ENCODE data around the gene SRGAP1. TPM values are rescaled to one million over a fixed set of nuclear protein-coding genes. Genes with fewer than 3 reads are reported as not detected.

Gene SRGAP1
- total RNA-seq, 2 experiments from 2014 or later = not detected

GRCh38 chr12:64082116-64082515 is 237.6 kb downstream of the SRGAP1 start:
- no peak for ATAC-seq
- POLR2A ChIA-PET = no interaction called here

GRCh38 chr12:64082866-64083268 is 238.4 kb downstream of the SRGAP1 start:
- Mint-ChIP-seq H3K27me3 (ENCODE audit: low read depth) (peaks cover 5% of the 10 kb centered on the region), H3K36me3 (ENCODE audit: low read depth) (no peaks in the 10 kb centered on the region), H3K4me3 (no peak overlapping the region), H3K9me3 (ENCODE audit: insufficient read depth) (no peaks in the 10 kb centered on the region), H3K27ac (no peak overlapping the region), H3K4me1 (ENCODE audit: low read depth) (no peaks in the 10 kb centered on the region)
- ChIA-PET POLR2A (no interaction called here), CTCF (no interaction called here)
- no peak for ATAC-seq
- DNase-seq = no peak

More at GRCh38 chr12:64082116-64082515, 237.6 kb downstream of the SRGAP1 start:
- no peak for DNase-seq
- Mint-ChIP-seq H3K36me3 (ENCODE audit: low read depth) (no peaks in the 10 kb centered on the region), H3K4me3 (no peak overlapping the region), H3K27ac (no peak overlapping the region), H3K4me1 (ENCODE audit: low read depth) (no peaks in the 10 kb centered on the region), H3K27me3 (ENCODE audit: low read depth) (peaks cover 8% of the 10 kb centered on the region), H3K9me3 (ENCODE audit: insufficient read depth) (no peaks in the 10 kb centered on the region)
- CTCF ChIA-PET = no interaction called here

GRCh38 chr12:64083285-64084210 is 239.0 kb downstream of the SRGAP1 start:
- Mint-ChIP-seq H3K9me3 (ENCODE audit: insufficient read depth) (no peaks in the 10 kb centered on the region), H3K4me1 (ENCODE audit: low read depth) (peaks cover 6% of the 10 kb centered on the region), H3K27me3 (ENCODE audit: low read depth) (peaks cover 5% of the 10 kb centered on the region), H3K4me3 (no peak overlapping the region), H3K36me3 (ENCODE audit: low read depth) (no peaks in the 10 kb centered on the region), H3K27ac (no peak overlapping the region)
- DNase-seq (no peak), ATAC-seq (no peak)
- ChIA-PET CTCF (no interaction called here), POLR2A (interaction anchor here (0.7 kb wide), 1 partner anchor 98 kb away, joined by 3 read pairs; no protein-coding TSS in a partner anchor)

- no peak for ATAC-seq
- ChIA-PET POLR2A (no interaction called here), CTCF (interaction anchor here (1.2 kb wide), 1 partner anchor 161 kb away, joined by 3 read pairs; no protein-coding TSS in a partner anchor)
- DNase-seq = no peak
- peaks cover 5% of the 10 kb centered on the region for H3K27me3 Mint-ChIP-seq (ENCODE audit: low read depth)
- H3K4me1 Mint-ChIP-seq (ENCODE audit: low read depth) = peaks cover 9% of the 10 kb centered on the region
- no peak overlapping the region for H3K4me3 Mint-ChIP-seq
- no peak overlapping the region for H3K27ac Mint-ChIP-seq
- no peaks in the 10 kb centered on the region for H3K36me3 Mint-ChIP-seq (ENCODE audit: low read depth)
- H3K9me3 Mint-ChIP-seq (ENCODE audit: insufficient read depth) = no peaks in the 10 kb centered on the region
Observed at GRCh38 chr12:64085154-64085553, 240.7 kb downstream of the SRGAP1 start.

GRCh38 chr12:64085996-64086395 is 241.5 kb downstream of the SRGAP1 start:
- no peak for DNase-seq
- Mint-ChIP-seq H3K27me3 (ENCODE audit: low read depth) (peaks cover 5% of the 10 kb centered on the region), H3K36me3 (ENCODE audit: low read depth) (no peaks in the 10 kb centered on the region), H3K4me3 (no peak overlapping the region), H3K27ac (no peak overlapping the region), H3K9me3 (ENCODE audit: insufficient read depth) (no peaks in the 10 kb centered on the region), H3K4me1 (ENCODE audit: low read depth) (peaks cover 9% of the 10 kb centered on the region)
- ChIA-PET CTCF (interaction anchor here (1.2 kb wide), 1 partner anchor 160 kb away, joined by 3 read pairs; no protein-coding TSS in a partner anchor), POLR2A (no interaction called here)
- no peak for ATAC-seq

GRCh38 chr12:64086946-64087345 is 242.4 kb downstream of the SRGAP1 start:
- peaks cover 9% of the 10 kb centered on the region for H3K4me1 Mint-ChIP-seq (ENCODE audit: low read depth)
- CTCF ChIA-PET = no interaction called here
- no peak for DNase-seq

GRCh38 chr12:64087761-64088160 is 243.3 kb downstream of the SRGAP1 start:
- ATAC-seq = no peak

More at GRCh38 chr12:64086946-64087345, 242.4 kb downstream of the SRGAP1 start:
- Mint-ChIP-seq H3K9me3 (ENCODE audit: insufficient read depth) (no peaks in the 10 kb centered on the region), H3K27ac (no peak overlapping the region), H3K27me3 (ENCODE audit: low read depth) (peaks cover 5% of the 10 kb centered on the region), H3K36me3 (ENCODE audit: low read depth) (no peaks in the 10 kb centered on the region), H3K4me3 (no peak overlapping the region)
- ATAC-seq = no peak
- POLR2A ChIA-PET = no interaction called here

GRCh38 chr12:64088431-64089349 is 244.2 kb downstream of the SRGAP1 start:
- POLR2A ChIA-PET = no interaction called here
- ATAC-seq (no peak), DNase-seq (no peak)
- CTCF ChIA-PET = no interaction called here
- Mint-ChIP-seq H3K4me1 (ENCODE audit: low read depth) (peaks cover 9% of the 10 kb centered on the region), H3K4me3 (no peak overlapping the region), H3K27me3 (ENCODE audit: low read depth) (peaks cover 3% of the 10 kb centered on the region), H3K36me3 (ENCODE audit: low read depth) (no peaks in the 10 kb centered on the region), H3K9me3 (ENCODE audit: insufficient read depth) (no peaks in the 10 kb centered on the region), H3K27ac (no peak overlapping the region)

More at GRCh38 chr12:64087761-64088160, 243.3 kb downstream of the SRGAP1 start:
- ChIA-PET POLR2A (interaction anchor here (0.6 kb wide), 1 partner anchor 75 kb away, joined by 3 read pairs; no protein-coding TSS in a partner anchor), CTCF (no interaction called here)
- H3K9me3 Mint-ChIP-seq (ENCODE audit: insufficient read depth) = no peaks in the 10 kb centered on the region
- peaks cover 5% of the 10 kb centered on the region for H3K27me3 Mint-ChIP-seq (ENCODE audit: low read depth)
- no peak for DNase-seq
- no peak overlapping the region for H3K27ac Mint-ChIP-seq
- no peaks in the 10 kb centered on the region for H3K36me3 Mint-ChIP-seq (ENCODE audit: low read depth)
- no peak overlapping the region for H3K4me3 Mint-ChIP-seq
- peaks cover 9% of the 10 kb centered on the region for H3K4me1 Mint-ChIP-seq (ENCODE audit: low read depth)

- ChIA-PET POLR2A (no interaction called here), CTCF (no interaction called here)
- ATAC-seq (no peak), DNase-seq (no peak)
- Mint-ChIP-seq H3K36me3 (ENCODE audit: low read depth) (no peaks in the 10 kb centered on the region), H3K27me3 (ENCODE audit: low read depth) (peaks cover 3% of the 10 kb centered on the region), H3K9me3 (ENCODE audit: insufficient read depth) (no peaks in the 10 kb centered on the region), H3K4me1 (ENCODE audit: low read depth) (peaks cover 9% of the 10 kb centered on the region), H3K27ac (no peak overlapping the region), H3K4me3 (no peak overlapping the region)
Observed at GRCh38 chr12:64090047-64090446, 245.5 kb downstream of the SRGAP1 start.

- ChIA-PET POLR2A (no interaction called here), CTCF (no interaction called here)
- DNase-seq (no peak), ATAC-seq (no peak)
- peaks cover 9% of the 10 kb centered on the region for H3K4me1 Mint-ChIP-seq (ENCODE audit: low read depth)
- no peaks in the 10 kb centered on the region for H3K9me3 Mint-ChIP-seq (ENCODE audit: insufficient read depth)
- no peaks in the 10 kb centered on the region for H3K36me3 Mint-ChIP-seq (ENCODE audit: low read depth)
- no peaks in the 10 kb centered on the region for H3K27me3 Mint-ChIP-seq (ENCODE audit: low read depth)
- no peak overlapping the region for H3K4me3 Mint-ChIP-seq
- H3K27ac Mint-ChIP-seq = no peak overlapping the region
Observed at GRCh38 chr12:64091186-64091585, 246.7 kb downstream of the SRGAP1 start.

GRCh38 chr12:64092507-64093196 is 248.2 kb downstream of the SRGAP1 start:
- no peak overlapping the region for H3K4me3 Mint-ChIP-seq
- DNase-seq (no peak), ATAC-seq (no peak)
- no peaks in the 10 kb centered on the region for H3K36me3 Mint-ChIP-seq (ENCODE audit: low read depth)
- ChIA-PET CTCF (no interaction called here), POLR2A (no interaction called here)
- H3K9me3 Mint-ChIP-seq (ENCODE audit: insufficient read depth) = no peaks in the 10 kb centered on the region
- no peaks in the 10 kb centered on the region for H3K27me3 Mint-ChIP-seq (ENCODE audit: low read depth)
- no peak overlapping the region for H3K27ac Mint-ChIP-seq
- peaks cover 9% of the 10 kb centered on the region for H3K4me1 Mint-ChIP-seq (ENCODE audit: low read depth)
